HepG2 (cell line): ENCODE measurements around the gene ZBTB4. TPM values are rescaled to one million over a fixed set of nuclear protein-coding genes. Genes with fewer than 3 reads are reported as not detected.

ENCODE experiments used
- CHD2 ChIP-seq: IDR thresholded peaks from 2 replicates; pipeline ENCODE4 v1.6.1; 2011; ENCODE audit warnings: low read depth, low read length, improper control_type of control experiment
- EHMT2 ChIP-seq: fragments of 200-600 bp; sonication (generic); IDR thresholded peaks from 2 replicates; pipeline ENCODE4 v1.7.0; 2017; ENCODE audit warnings: antibody characterized with exemption, low read depth, low read length, borderline replicate concordance
- MED1 ChIP-seq: sonication (generic); formaldehyde crosslinking; IDR thresholded peaks from 2 replicates; pipeline ENCODE4 v1.4.0; 2020; ENCODE audit warnings: missing genetic modification reagents
- NFRKB ChIP-seq: fragments of 450-650 bp; IDR thresholded peaks from 2 replicates; pipeline ENCODE4 v1.6.1; 2017
- TCF7 ChIP-seq: sonication (generic); IDR thresholded peaks from 2 replicates; pipeline ENCODE4 v1.6.1; 2016; ENCODE audit warnings: antibody characterized with exemption, low read depth
- TP53 ChIP-seq: sonication (generic); formaldehyde crosslinking; conservative IDR thresholded peaks from 2 replicates; pipeline ENCODE4 v1.4.0; 2020; ENCODE audit warnings: missing genetic modification reagents
- ZNF230 ChIP-seq: sonication (generic); formaldehyde crosslinking; IDR thresholded peaks from 2 replicates; pipeline ENCODE4 v1.4.0; 2020; ENCODE audit warnings: mild to moderate bottlenecking, missing genetic modification reagents
- ZNF562 ChIP-seq: sonication (generic); formaldehyde crosslinking; IDR thresholded peaks from 2 replicates; pipeline ENCODE4 v1.8.0; 2022; ENCODE audit warnings: missing genetic modification reagents, borderline replicate concordance
- ZNF607 ChIP-seq: sonication (generic); formaldehyde crosslinking; IDR thresholded peaks from 2 replicates; pipeline ENCODE4 v1.5.1; 2020; ENCODE audit warnings: missing genetic modification reagents, mild to moderate bottlenecking, borderline replicate concordance
- ZNF761 ChIP-seq: sonication (generic); formaldehyde crosslinking; conservative IDR thresholded peaks from 2 replicates; pipeline ENCODE4 v1.4.0; 2020; ENCODE audit warnings: mild to moderate bottlenecking, missing genetic modification reagents
- ZNF781 ChIP-seq: sonication (generic); formaldehyde crosslinking; IDR thresholded peaks from 2 replicates; pipeline ENCODE4 v1.5.1; 2020; ENCODE audit warnings: borderline replicate concordance, mild to moderate bottlenecking, missing genetic modification reagents; ENCODE audit errors: not compliant biosample characterization
- ZNF788 ChIP-seq: sonication (generic); formaldehyde crosslinking; IDR thresholded peaks from 2 replicates; pipeline ENCODE4 v1.5.0; 2020; ENCODE audit warnings: mild to moderate bottlenecking, missing genetic modification reagents, borderline replicate concordance
- polyA plus RNA-seq, 8 experiments: library from polyadenylated mRNA; depleted of rRNA in 3 of 8; stranded (reverse) in 7 of 8; unstranded in 1 of 8; fragments of >200 nt; fragmentation: Illumina TruSeq in 4 of 8; extraction: Trizol in 4 of 8; gene quantifications; 2 replicates each; pipeline versions ENCODE4 v1.2.1 to v1.2.3, GENCODE V29; 2011 to 2016; ENCODE audit warnings: low read depth in 4 of 8, missing spikeins in 1 of 8, mixed read lengths in 1 of 8; ENCODE audit not compliant: insufficient read depth in 1 of 8
- total RNA-seq, 5 experiments: library from RNA; depleted of rRNA; stranded (reverse); fragments of >200 nt; fragmentation: Illumina TruSeq; extraction: Trizol; gene quantifications; 2 replicates each; pipeline ENCODE4 v1.2.3, GENCODE V29; 2016; ENCODE audit warnings: low read depth in 1 of 5
- TF ChIP-seq, protein P1 (sequence below): sonication (generic); formaldehyde crosslinking; IDR thresholded peaks from 2 replicates; pipeline ENCODE4 v1.5.0; 2020; ENCODE audit warnings: mild to moderate bottlenecking, missing genetic modification reagents, borderline replicate concordance
- TF ChIP-seq, protein P2 (sequence below): sonication (generic); formaldehyde crosslinking; IDR thresholded peaks from 2 replicates; pipeline ENCODE4 v1.5.1; 2020; ENCODE audit warnings: mild to moderate bottlenecking, missing genetic modification reagents, borderline replicate concordance
- TF ChIP-seq, protein P3 (sequence below): sonication (generic); formaldehyde crosslinking; IDR thresholded peaks from 2 replicates; pipeline ENCODE4 v1.5.0; 2020; ENCODE audit warnings: mild to moderate bottlenecking, missing genetic modification reagents, borderline replicate concordance

ZBTB4 gene
- total and polyA plus RNA-seq, 2 of the 13 experiments (the other 11 are each of a cell fraction or from before 2014, with no cell fraction given), result 4.3 to 7.4 TPM

DNA sequence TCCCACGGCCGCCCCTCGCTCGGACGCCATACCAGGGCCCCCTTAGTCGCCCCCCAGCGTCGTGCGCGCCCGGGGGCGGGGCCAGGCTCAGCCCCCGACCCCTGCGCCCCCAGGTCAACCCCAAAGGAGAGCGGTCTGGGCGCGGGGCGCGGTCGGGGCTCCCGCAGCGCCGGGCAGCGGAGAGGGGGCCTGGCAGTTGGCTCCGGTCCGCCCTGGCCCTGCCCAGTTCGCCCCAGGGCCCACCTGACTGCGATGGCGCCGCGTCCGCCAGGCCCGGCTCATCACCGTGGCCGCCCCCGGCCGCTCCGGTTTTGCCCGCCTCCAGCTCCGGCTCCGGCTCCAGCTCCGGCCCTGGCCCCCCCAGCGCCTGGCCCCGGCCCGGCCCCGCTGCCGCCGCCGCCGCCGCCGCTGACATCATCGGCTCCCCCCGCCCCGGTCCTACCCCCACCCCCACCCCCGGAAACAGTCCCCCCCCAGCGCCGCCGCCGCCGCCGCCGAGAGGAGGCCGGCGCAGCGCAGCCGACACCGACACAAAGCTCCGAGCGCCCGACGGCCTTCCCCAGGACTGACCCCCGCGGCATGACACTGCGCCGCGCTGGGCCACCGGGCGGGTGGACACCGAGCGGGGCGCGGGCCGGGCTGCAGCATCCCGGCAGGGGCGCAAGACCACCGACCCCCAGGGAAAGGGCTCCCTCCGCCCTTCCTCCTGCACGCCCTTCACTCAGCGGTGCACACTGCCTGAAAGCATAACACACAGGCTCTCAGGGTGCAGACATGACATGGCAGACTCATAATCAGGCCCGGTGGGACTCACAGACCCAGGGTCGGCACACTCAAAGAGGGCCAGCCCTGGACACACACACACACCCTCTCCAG, at the start of gene ZBTB4 (continued):
- peak; percentile 1; the same call in 1 of the 2 replicates for TF ChIP-seq ZNF607 (CRISPR knock-in tag)
- no peak for TF ChIP-seq ZNF761 (CRISPR knock-in tag)
- no peak for TF ChIP-seq CHD2
- TF ChIP-seq MED1 (CRISPR knock-in tag), result no peak
- TF ChIP-seq EHMT2, result no peak
- no peak for TF ChIP-seq TP53 (CRISPR knock-in tag)
- TF ChIP-seq, protein P1, sequence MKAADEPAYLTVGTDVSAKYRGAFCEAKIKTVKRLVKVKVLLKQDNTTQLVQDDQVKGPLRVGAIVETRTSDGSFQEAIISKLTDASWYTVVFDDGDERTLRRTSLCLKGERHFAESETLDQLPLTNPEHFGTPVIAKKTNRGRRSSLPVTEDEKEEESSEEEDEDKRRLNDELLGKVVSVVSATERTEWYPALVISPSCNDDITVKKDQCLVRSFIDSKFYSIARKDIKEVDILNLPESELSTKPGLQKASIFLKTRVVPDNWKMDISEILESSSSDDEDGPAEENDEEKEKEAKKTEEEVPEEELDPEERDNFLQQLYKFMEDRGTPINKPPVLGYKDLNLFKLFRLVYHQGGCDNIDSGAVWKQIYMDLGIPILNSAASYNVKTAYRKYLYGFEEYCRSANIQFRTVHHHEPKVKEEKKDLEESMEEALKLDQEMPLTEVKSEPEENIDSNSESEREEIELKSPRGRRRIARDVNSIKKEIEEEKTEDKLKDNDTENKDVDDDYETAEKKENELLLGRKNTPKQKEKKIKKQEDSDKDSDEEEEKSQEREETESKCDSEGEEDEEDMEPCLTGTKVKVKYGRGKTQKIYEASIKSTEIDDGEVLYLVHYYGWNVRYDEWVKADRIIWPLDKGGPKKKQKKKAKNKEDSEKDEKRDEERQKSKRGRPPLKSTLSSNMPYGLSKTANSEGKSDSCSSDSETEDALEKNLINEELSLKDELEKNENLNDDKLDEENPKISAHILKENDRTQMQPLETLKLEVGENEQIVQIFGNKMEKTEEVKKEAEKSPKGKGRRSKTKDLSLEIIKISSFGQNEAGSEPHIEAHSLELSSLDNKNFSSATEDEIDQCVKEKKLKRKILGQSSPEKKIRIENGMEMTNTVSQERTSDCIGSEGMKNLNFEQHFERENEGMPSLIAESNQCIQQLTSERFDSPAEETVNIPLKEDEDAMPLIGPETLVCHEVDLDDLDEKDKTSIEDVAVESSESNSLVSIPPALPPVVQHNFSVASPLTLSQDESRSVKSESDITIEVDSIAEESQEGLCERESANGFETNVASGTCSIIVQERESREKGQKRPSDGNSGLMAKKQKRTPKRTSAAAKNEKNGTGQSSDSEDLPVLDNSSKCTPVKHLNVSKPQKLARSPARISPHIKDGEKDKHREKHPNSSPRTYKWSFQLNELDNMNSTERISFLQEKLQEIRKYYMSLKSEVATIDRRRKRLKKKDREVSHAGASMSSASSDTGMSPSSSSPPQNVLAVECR (CRISPR knock-in tag), result peak; percentile 53
- TF ChIP-seq, protein P2, sequence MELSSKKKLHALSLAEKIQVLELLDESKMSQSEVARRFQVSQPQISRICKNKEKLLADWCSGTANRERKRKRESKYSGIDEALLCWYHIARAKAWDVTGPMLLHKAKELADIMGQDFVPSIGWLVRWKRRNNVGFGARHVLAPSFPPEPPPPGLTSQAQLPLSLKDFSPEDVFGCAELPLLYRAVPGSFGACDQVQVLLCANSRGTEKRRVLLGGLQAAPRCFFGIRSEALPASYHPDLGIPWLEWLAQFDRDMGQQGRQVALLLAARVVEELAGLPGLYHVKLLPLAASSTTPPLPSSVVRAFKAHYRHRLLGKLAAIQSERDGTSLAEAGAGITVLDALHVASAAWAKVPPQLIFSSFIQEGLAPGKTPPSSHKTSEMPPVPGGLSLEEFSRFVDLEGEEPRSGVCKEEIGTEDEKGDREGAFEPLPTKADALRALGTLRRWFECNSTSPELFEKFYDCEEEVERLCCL (CRISPR knock-in tag), result no peak
- no peak for TF ChIP-seq ZNF562 (CRISPR knock-in tag)
- TF ChIP-seq ZNF788, result peak; percentile 69; the same call in 1 of the 2 replicates
- TF ChIP-seq, protein P3, sequence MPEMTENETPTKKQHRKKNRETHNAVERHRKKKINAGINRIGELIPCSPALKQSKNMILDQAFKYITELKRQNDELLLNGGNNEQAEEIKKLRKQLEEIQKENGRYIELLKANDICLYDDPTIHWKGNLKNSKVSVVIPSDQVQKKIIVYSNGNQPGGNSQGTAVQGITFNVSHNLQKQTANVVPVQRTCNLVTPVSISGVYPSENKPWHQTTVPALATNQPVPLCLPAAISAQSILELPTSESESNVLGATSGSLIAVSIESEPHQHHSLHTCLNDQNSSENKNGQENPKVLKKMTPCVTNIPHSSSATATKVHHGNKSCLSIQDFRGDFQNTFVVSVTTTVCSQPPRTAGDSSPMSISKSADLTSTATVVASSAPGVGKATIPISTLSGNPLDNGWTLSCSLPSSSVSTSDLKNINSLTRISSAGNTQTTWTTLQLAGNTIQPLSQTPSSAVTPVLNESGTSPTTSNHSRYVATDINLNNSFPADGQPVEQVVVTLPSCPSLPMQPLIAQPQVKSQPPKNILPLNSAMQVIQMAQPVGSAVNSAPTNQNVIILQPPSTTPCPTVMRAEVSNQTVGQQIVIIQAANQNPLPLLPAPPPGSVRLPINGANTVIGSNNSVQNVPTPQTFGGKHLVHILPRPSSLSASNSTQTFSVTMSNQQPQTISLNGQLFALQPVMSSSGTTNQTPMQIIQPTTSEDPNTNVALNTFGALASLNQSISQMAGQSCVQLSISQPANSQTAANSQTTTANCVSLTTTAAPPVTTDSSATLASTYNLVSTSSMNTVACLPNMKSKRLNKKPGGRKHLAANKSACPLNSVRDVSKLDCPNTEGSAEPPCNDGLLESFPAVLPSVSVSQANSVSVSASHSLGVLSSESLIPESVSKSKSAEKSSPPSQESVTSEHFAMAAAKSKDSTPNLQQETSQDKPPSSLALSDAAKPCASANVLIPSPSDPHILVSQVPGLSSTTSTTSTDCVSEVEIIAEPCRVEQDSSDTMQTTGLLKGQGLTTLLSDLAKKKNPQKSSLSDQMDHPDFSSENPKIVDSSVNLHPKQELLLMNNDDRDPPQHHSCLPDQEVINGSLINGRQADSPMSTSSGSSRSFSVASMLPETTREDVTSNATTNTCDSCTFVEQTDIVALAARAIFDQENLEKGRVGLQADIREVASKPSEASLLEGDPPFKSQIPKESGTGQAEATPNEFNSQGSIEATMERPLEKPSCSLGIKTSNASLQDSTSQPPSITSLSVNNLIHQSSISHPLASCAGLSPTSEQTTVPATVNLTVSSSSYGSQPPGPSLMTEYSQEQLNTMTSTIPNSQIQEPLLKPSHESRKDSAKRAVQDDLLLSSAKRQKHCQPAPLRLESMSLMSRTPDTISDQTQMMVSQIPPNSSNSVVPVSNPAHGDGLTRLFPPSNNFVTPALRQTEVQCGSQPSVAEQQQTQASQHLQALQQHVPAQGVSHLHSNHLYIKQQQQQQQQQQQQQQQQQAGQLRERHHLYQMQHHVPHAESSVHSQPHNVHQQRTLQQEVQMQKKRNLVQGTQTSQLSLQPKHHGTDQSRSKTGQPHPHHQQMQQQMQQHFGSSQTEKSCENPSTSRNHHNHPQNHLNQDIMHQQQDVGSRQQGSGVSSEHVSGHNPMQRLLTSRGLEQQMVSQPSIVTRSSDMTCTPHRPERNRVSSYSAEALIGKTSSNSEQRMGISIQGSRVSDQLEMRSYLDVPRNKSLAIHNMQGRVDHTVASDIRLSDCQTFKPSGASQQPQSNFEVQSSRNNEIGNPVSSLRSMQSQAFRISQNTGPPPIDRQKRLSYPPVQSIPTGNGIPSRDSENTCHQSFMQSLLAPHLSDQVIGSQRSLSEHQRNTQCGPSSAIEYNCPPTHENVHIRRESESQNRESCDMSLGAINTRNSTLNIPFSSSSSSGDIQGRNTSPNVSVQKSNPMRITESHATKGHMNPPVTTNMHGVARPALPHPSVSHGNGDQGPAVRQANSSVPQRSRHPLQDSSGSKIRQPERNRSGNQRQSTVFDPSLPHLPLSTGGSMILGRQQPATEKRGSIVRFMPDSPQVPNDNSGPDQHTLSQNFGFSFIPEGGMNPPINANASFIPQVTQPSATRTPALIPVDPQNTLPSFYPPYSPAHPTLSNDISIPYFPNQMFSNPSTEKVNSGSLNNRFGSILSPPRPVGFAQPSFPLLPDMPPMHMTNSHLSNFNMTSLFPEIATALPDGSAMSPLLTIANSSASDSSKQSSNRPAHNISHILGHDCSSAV (CRISPR knock-in tag), result no peak
- TF ChIP-seq TCF7, result peak; percentile 30; the same call in 1 of the 2 replicates
- no peak for TF ChIP-seq NFRKB
- TF ChIP-seq ZNF230 (CRISPR knock-in tag), result no peak
- TF ChIP-seq ZNF781 (CRISPR knock-in tag), result no peak
